ENCODE results near the gene KLF13. TPM values are rescaled to one million over a fixed set of nuclear protein-coding genes. Genes with fewer than 3 reads are reported as not detected.
"Not testable (repeated sequence)": the region's sequence is repeated elsewhere in the genome, so short reads cannot be mapped to it uniquely, and the experiment has no call there.

KLF13 gene
- total RNA-seq, 4 donors from 2014 or later = 49.7 to 67.5 (median 62.3) TPM

DNA sequence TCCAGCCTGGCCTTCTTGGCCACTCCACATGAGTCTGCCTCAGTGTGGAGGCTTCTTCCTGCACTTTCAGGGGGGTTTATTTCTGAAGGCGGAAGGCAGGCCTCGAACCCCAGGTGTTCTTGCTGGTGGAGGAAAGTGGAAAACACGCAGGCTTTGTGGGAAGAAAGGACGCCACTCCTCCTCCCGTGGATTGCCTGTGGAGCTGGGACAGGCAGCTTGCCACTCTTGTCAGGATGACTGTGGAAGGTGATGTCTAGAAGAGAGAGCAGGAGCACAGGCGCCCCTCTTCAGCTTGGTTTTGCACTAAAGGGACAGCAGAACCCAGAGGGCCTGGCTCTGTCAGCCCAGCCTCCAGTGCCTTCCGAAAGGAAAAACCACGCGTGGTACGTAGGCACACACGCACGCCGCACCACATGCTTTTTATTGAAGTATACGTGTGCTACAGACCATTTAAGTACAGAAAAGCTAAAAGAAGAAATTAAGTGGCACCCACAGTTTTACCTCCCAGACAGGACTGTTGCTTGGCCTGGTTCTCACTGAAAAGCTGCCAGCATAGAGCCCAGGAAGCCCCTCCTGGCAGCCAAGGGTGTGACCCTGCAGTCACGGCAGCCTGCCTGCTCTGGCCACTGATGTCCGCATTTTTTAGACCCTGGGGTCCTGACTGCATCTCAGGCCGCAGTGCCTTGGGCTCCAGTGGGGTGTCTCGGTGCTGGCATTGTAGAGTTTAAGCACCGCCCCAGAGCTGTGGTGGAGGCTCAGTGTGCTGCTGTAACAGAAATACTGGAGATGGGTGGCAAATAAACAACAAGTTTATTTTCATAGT is 21.6 kb downstream of the KLF13 start:
- no peak for ATAC-seq (ENCODE audit: low FRiP score)
- TF ChIP-seq, protein P1, sequence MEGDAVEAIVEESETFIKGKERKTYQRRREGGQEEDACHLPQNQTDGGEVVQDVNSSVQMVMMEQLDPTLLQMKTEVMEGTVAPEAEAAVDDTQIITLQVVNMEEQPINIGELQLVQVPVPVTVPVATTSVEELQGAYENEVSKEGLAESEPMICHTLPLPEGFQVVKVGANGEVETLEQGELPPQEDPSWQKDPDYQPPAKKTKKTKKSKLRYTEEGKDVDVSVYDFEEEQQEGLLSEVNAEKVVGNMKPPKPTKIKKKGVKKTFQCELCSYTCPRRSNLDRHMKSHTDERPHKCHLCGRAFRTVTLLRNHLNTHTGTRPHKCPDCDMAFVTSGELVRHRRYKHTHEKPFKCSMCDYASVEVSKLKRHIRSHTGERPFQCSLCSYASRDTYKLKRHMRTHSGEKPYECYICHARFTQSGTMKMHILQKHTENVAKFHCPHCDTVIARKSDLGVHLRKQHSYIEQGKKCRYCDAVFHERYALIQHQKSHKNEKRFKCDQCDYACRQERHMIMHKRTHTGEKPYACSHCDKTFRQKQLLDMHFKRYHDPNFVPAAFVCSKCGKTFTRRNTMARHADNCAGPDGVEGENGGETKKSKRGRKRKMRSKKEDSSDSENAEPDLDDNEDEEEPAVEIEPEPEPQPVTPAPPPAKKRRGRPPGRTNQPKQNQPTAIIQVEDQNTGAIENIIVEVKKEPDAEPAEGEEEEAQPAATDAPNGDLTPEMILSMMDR (IDR thresholded peaks at IDR 0.05) = no peak

GRCh38 chr15:31349233-31350141 is 22.9 kb downstream of the KLF13 start:
- TF ChIP-seq, protein P1 (IDR thresholded peaks at IDR 0.05) = no peak
- no peak for DNase-seq (ENCODE audit: low spot score)
- ATAC-seq (ENCODE audit: low FRiP score) = no peak

More for the DNA sequence above, 21.6 kb downstream of the KLF13 start:
- no peak for DNase-seq (ENCODE audit: low spot score)

- DNase-seq (ENCODE audit: low spot score) = no peak
- TF ChIP-seq, protein P1 (IDR thresholded peaks at IDR 0.05) = no peak
Observed at GRCh38 chr15:31350771-31351170, 24.1 kb downstream of the KLF13 start.

DNA sequence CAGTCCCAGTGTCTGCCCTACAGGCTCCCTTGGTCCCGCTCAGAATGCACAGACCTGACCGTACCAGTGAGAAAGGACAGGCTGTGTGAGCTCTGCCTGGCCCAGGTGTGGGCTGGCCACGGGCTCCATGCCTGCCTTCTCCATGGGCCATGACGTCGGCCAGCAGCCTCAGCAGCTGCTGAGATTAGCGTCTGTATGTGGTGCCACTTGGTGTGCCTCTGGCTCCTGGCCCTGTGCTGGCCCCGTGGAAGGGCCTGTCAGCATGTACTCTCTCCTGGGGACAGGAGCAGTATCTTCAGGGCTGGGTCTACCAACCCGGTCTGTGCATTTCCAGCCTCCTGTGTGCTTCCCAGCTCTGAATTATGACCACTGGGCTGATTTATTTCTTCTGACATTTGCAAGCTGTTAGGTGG is 25.7 kb downstream of the KLF13 start:
- DNase-seq (ENCODE audit: low spot score) = no peak
- TF ChIP-seq, protein P1 (IDR thresholded peaks at IDR 0.05) = no peak
- ATAC-seq (ENCODE audit: low FRiP score) = no peak

More at GRCh38 chr15:31350771-31351170, 24.1 kb downstream of the KLF13 start:
- no peak for ATAC-seq (ENCODE audit: low FRiP score)

DNA sequence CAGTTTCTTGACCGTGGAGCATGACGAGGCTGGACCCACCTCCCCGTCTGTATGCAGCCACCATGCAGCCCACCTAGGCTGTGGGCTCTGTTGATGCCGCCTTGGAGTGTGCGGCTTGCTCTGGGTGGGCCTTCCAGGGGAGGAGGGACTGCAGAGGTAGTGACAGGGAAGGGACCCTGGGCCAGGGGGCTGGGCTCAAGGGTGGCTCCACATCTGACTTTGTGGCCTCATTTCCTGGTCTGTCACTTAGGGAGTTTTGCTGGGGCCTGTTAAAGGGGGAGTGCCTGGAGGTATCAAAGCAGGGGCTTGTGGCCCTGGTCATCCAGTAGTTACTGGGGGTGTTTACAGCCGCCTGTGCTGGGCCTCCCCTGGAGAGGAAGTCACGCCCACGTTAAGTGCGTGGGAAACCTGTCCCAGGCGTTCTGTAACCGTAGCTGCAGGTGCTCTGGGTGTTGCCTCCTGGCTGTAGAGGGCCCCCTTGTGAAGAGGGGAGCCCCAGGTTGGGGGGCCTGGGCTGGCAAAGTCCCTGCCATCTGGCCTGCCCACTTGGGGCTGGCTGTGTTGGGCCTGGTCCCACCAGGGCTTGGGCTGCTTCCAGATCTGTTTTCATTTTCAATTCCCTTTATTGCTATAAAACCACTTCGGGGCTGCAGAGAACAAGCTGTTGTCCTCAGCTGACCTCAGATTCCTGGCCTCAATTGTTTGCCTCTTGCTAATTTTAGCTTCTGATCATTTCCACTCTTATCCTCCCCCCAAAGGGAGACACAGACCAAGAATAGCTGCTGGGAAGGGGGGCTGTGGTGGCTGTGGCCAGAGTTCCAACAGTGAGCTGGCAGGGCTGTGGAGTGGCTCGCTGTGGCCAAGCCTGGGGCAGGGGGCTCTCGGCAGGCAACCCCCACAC is 26.5 kb downstream of the KLF13 start:
- DNase-seq (ENCODE audit: low spot score) = no peak
- ATAC-seq (ENCODE audit: low FRiP score) = no peak
- TF ChIP-seq, protein P1 (IDR thresholded peaks at IDR 0.05) = no peak

DNA sequence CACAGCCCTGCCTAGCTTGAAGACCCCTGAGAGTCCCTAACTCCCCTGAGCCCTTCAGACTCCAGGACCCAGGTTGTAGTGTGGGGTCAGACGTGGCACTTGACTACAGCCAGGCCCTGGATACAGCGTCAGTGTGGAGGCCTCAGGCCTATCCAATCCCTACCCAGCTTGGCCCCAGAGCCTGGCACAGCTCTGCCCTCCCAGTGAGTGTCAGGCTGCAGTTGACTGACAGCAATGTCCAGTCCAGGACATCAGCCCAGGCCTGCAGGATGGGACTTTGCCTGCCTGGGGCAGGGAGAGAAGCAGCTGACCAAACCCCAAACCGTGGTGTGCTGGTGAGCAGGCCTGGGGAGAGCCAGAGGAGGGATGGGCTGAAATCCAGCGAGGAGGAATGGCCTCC is 27.3 kb downstream of the KLF13 start:
- TF ChIP-seq, protein P1 (IDR thresholded peaks at IDR 0.05) = no peak
- ATAC-seq (ENCODE audit: low FRiP score) (no peak), DNase-seq (ENCODE audit: low spot score) (no peak)

DNA sequence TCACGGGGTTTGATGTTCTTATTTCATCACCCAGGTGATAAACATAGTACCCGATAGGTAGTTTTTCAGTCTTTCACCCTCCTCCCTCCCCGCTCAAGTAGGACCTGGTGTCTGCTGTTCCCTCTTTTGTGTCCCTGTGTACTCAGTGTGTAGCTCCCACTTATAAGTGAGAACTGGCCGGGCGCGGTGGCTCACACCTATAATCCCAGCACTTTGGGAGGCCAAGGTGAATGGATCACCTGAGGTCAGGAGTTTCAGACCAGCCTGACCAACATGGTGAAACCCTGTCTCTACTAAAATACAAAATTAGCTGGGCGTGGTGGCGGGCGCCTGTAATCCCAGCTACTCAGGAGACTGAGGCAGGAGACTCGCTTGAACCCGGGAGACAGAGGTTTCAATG is 29.5 kb downstream of the KLF13 start:
- not testable (repeated sequence) for DNase-seq (ENCODE audit: low spot score); ATAC-seq (ENCODE audit: low FRiP score)
